PC-3 (cell line): Measurements from ENCODE around the gene TNS3.

Experiments
- CTCF ChIP-seq: fragments of 300-600 bp; sonication (generic); conservative IDR thresholded peaks from 2 replicates; pipeline ENCODE4 v1.5.1; 2017; ENCODE audit warnings: antibody characterized with exemption, low read depth, mild to moderate bottlenecking, low read length
- EZH2 ChIP-seq: fragments of 300-600 bp; sonication (generic); IDR thresholded peaks from one replicate; pipeline ENCODE4 v1.6.1; 2017; ENCODE audit warnings: antibody characterized with exemption, mild to moderate bottlenecking, low read length; ENCODE audit not compliant: unreplicated experiment
- EZH2phosphoT487 ChIP-seq: fragments of 300-600 bp; sonication (generic); IDR thresholded peaks from 2 replicates; pipeline ENCODE4 v1.6.1; 2018; ENCODE audit warnings: mild to moderate bottlenecking, antibody characterized with exemption, low read length, borderline replicate concordance

- peak; percentile 94 for TF ChIP-seq CTCF
- TF ChIP-seq EZH2: no peak
- no peak for TF ChIP-seq EZH2phosphoT487
Measured at GRCh38 chr7:47266131-47266706, 315.7 kb downstream of the TNS3 start.
